RWPE2 (cell line): Measurements from ENCODE around the gene CBX5.
A peak's percentile ranks its signal among the peaks of the same experiment; 100 is the strongest.
"Not testable (repeated sequence)": the region's sequence is repeated elsewhere in the genome, so short reads cannot be mapped to it uniquely, and the experiment has no call there.

ENCODE experiments used
- ATAC-seq: fragments of 200-7000 bp; cut with Tn5 transposase; 3 replicates; pipeline ENCODE4 v1.9.1; 2021; ENCODE audit warnings: low read depth
- DNase-seq: peaks from one replicate; pipeline ENCODE4 v3.0.0-alpha.2; 2020; ENCODE audit warnings: low spot score
- H3K27ac ChIP-seq: fragments of 450-650 bp; 2 replicates; pipeline ENCODE4 v1.5.1; 2017; ENCODE audit warnings: mild to moderate bottlenecking; ENCODE audit not compliant: poor library complexity, severe bottlenecking
- H3K27me3 ChIP-seq: fragments of 250-450 bp; sonication (Bioruptor Pico); 2 replicates; pipeline ENCODE4 v1.5.1; 2021; ENCODE audit warnings: mild to moderate bottlenecking, moderate library complexity; ENCODE audit not compliant: insufficient read depth, poor library complexity, severe bottlenecking
- H3K36me3 ChIP-seq: fragments of 250-450 bp; sonication (Bioruptor Pico); 2 replicates; pipeline ENCODE4 v1.5.1; 2020; ENCODE audit warnings: low read depth, mild to moderate bottlenecking, moderate library complexity
- H3K4me1 ChIP-seq: fragments of 250-450 bp; sonication (Bioruptor Pico); 2 replicates; pipeline ENCODE4 v1.5.1; 2021; ENCODE audit warnings: mild to moderate bottlenecking, moderate library complexity; ENCODE audit not compliant: insufficient read depth, poor library complexity, severe bottlenecking
- H3K4me3 ChIP-seq: fragments of 250-450 bp; sonication (Bioruptor Pico); 2 replicates; pipeline ENCODE4 v1.5.1; 2021; ENCODE audit warnings: mild to moderate bottlenecking, moderate library complexity; ENCODE audit not compliant: severe bottlenecking
- H3K9me3 ChIP-seq: fragments of 250-450 bp; sonication (Bioruptor Pico); 2 replicates; pipeline ENCODE4 v1.5.1; 2021; ENCODE audit warnings: mild to moderate bottlenecking, moderate library complexity; ENCODE audit not compliant: severe bottlenecking
- TF ChIP-seq, protein P1 (sequence below): fragments of 450-650 bp; IDR thresholded peaks from one replicate; pipeline ENCODE4 v1.5.1; 2017; ENCODE audit warnings: mild to moderate bottlenecking, moderate library complexity; ENCODE audit not compliant: poor library complexity, severe bottlenecking

CBX5 gene

DNA sequence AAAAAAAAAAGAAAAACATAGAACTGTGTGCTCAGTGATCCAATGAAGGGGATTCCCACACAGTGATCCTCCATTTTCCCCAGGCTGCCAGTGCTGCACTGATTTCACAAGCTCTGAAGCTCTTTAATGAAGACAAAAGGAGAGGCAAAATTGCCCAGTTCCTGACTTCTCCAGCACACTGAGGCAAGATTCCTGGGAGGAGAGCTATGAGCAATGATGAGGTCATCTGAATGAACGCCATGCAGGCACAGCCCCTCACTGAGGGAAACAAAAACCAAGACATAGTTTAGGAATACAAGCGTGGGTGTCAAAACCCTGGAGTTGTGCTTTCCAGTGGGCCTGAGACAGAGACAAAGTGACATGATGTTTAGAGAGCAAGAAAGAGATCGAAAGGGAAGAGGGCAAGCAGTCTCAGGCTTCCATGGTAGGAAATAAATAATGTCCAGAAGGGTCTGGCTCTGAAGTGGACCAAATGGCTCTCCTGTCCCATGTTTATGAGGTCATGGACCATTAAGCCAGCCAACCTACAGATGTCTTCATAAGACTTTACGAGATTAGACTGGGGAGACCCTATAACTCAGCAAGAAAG, 50.2 kb downstream of the CBX5 start:
- ATAC-seq, result peak; percentile 94
- no peaks in the 10 kb centered on the region for H3K9me3 ChIP-seq
- peak overlapping the region; percentile 55 for H3K27ac ChIP-seq
- no peak for DNase-seq
- no peaks in the 10 kb centered on the region for H3K27me3 ChIP-seq
- H3K4me1 ChIP-seq, result peaks cover 9% of the 10 kb centered on the region
- no peak overlapping the region for H3K4me3 ChIP-seq
- peaks cover 5% of the 10 kb centered on the region; the same call in 1 of the 2 replicates for H3K36me3 ChIP-seq
- TF ChIP-seq, protein P1, sequence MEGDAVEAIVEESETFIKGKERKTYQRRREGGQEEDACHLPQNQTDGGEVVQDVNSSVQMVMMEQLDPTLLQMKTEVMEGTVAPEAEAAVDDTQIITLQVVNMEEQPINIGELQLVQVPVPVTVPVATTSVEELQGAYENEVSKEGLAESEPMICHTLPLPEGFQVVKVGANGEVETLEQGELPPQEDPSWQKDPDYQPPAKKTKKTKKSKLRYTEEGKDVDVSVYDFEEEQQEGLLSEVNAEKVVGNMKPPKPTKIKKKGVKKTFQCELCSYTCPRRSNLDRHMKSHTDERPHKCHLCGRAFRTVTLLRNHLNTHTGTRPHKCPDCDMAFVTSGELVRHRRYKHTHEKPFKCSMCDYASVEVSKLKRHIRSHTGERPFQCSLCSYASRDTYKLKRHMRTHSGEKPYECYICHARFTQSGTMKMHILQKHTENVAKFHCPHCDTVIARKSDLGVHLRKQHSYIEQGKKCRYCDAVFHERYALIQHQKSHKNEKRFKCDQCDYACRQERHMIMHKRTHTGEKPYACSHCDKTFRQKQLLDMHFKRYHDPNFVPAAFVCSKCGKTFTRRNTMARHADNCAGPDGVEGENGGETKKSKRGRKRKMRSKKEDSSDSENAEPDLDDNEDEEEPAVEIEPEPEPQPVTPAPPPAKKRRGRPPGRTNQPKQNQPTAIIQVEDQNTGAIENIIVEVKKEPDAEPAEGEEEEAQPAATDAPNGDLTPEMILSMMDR, result no peak

DNA sequence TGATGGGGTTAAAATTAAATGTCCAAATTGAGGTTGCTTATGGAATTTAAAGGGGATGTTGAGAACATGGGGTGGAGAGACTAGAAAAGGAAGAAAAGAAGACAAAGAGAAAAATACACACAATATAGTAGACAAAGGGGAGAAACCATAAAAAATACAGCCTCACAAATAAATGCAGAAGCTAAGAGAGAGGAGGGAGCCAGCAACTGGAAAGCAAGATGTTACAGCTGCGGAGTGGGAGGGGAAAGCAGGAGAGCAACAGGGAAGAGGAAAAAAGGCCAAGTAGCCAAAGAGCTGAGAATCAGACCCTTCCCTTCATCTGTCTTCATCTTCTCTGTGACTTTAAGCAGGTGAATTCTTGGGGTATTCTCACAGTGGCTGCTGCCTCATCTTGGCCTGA, 51.5 kb downstream of the CBX5 start:
- Histone ChIP-seq H3K9me3 (no peaks in the 10 kb centered on the region), H3K36me3 (peaks cover 5% of the 10 kb centered on the region; the same call in 1 of the 2 replicates), H3K4me3 (no peak overlapping the region), H3K27me3 (no peaks in the 10 kb centered on the region), H3K4me1 (peaks cover 9% of the 10 kb centered on the region), H3K27ac (peak overlapping the region; percentile 55)
- DNase-seq, result no peak
- TF ChIP-seq, protein P1, result no peak
- ATAC-seq, result no peak

DNA sequence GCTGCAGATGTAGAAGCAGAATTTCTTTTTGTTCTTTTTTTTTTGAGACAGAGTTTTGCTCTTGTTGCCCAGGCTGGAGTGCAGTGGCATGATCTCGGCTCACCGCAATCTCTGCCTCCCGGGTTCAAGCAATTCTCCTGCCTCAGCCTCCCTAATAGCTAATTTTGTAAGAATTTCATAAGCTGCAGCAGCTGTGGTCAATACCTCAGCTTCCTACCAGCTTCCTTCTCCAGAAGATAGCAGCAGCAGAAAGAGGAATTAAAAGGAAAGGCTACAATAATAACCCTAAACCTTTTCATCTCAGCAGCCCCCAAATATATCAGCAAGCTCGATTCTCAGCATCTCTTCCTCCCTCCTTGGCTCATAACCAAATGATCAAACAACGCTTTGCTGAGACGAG, 52.0 kb downstream of the CBX5 start:
- not testable (repeated sequence) for H3K9me3 ChIP-seq, H3K36me3 ChIP-seq, ATAC-seq, H3K4me3 ChIP-seq, H3K27ac ChIP-seq, DNase-seq, H3K27me3 ChIP-seq
- H3K4me1 ChIP-seq, result peaks cover 12% of the 10 kb centered on the region

DNA sequence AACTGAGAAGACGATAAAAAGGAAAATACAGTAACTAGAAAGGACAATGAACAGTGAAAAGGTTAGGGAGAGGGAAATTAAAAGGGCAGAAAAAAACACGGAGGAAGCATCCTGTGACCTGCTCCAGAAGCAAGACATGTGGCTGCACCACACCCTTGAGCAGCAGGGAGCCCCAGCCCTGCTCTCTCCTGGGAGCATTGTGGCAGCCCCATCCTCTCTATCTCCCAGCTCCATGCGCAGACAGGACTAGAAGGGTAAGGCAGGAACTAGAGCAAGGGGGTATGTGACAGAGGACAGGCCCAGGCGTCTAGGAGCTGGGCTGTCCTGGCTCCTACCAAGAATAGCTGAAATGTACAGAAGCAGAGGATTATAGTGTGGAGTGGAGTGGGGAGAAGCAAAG, 52.5 kb downstream of the CBX5 start:
- Histone ChIP-seq H3K4me3 (no peak overlapping the region), H3K9me3 (no peaks in the 10 kb centered on the region), H3K27ac (no peak overlapping the region), H3K4me1 (peaks cover 14% of the 10 kb centered on the region), H3K27me3 (no peaks in the 10 kb centered on the region), H3K36me3 (peaks cover 5% of the 10 kb centered on the region; the same call in 1 of the 2 replicates)
- TF ChIP-seq, protein P1, result no peak
- DNase-seq (no peak), ATAC-seq (no peak)

DNA sequence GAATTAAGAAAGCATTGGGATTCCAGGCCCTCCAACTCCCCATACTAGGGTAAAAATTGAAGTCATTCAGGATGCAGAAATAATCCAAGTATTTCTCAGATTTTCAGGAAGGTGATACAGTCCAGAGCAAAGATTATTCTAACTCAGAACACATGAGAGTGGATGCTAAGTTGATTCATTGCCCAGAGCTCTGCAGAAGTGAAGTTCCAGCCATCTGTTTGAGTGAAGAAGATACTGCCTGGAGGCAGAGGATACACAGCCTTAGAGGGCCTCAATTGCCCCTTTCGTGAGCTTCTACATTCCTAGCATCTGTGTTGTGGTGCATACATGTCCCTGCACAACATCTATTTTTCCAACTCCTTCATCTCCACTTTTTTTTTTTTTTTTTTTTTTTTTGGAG, 54.3 kb downstream of the CBX5 start:
- no peak overlapping the region for H3K4me3 ChIP-seq
- ATAC-seq, result no peak
- no peaks in the 10 kb centered on the region for H3K9me3 ChIP-seq
- TF ChIP-seq, protein P1, result no peak
- DNase-seq, result no peak
- H3K36me3 ChIP-seq, result peaks cover 5% of the 10 kb centered on the region; the same call in 1 of the 2 replicates
- no peaks in the 10 kb centered on the region for H3K27me3 ChIP-seq
- H3K27ac ChIP-seq, result no peak overlapping the region
- H3K4me1 ChIP-seq, result peaks cover 14% of the 10 kb centered on the region
